Measurements from ENCODE around the gene ADAT1.

The ADAT1 gene

GRCh38 chr16:75572864-75573542, 50.1 kb downstream of the ADAT1 start:
- peaks cover 100% of the 10 kb centered on the region for H3K36me3 ChIP-seq
- no peak for TF ChIP-seq CTCF (IDR thresholded peaks at IDR 0.05)
- no peaks in the 10 kb centered on the region for H3K27me3 ChIP-seq
- H3K4me1 ChIP-seq (ENCODE audit: control insufficient read depth in 1 of 2, insufficient read depth in 1 of 2, low read depth in 1 of 2, low read length in 1 of 2): peaks cover 31 to 35% of the 10 kb centered on the region in 2 experiments
- H3K4me3 ChIP-seq (ENCODE audit: low read depth in 1 of 2, low read length in 1 of 2): no peak overlapping the region
- H3K9me3 ChIP-seq: no peaks in the 10 kb centered on the region
- H3K27ac ChIP-seq: no peak overlapping the region

DNA sequence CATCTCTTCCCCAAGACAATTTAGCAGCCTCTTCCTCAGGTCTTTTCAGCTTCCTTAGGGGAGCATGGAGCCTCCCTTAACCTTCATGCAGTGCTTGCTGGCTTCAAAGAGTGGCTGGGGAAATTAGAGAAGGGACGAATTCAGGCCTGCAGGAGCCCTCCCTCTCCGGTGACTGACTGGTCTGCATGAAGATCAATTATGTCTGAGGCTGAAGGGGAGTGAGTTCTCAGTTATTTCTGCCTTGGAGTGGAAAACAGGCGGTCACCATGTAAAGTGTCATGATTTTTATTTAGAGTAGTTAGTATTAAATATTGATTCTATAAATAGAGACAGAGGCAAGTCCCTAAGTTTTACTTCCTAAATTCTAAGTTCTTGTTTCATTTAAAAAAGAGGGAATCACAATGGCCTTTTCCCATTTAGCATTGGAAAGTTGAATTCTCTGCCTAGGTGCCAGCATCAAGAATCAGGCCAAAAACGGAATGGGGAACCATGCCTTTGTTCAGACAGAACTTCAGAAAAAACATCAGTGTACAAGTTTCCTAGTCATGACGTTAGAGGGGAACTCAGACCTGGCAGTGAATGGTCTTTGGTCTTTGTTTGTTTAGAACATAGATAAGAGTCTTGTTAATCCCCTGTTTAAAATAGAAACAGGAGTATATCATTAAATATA, 52.5 kb downstream of the ADAT1 start:
- peaks cover 52% of the 10 kb centered on the region in 2 experiments for H3K4me1 ChIP-seq (ENCODE audit: control insufficient read depth in 1 of 2, insufficient read depth in 1 of 2, low read depth in 1 of 2, low read length in 1 of 2)
- H3K4me3 ChIP-seq (ENCODE audit: low read depth in 1 of 2, low read length in 1 of 2): no peak overlapping the region
- no peaks in the 10 kb centered on the region for H3K9me3 ChIP-seq
- no peaks in the 10 kb centered on the region for H3K27me3 ChIP-seq
- no peak for TF ChIP-seq CTCF (IDR thresholded peaks at IDR 0.05)
- H3K36me3 ChIP-seq: peaks cover 83% of the 10 kb centered on the region
- peak overlapping the region; percentile 85 for H3K27ac ChIP-seq

- no peak for TF ChIP-seq CTCF (IDR thresholded peaks at IDR 0.05)
- Histone ChIP-seq H3K27me3 (peaks cover 16% of the 10 kb centered on the region), H3K9me3 (no peaks in the 10 kb centered on the region), H3K27ac (peak overlapping the region; percentile 85), H3K4me1 (ENCODE audit: control insufficient read depth in 1 of 2, insufficient read depth in 1 of 2, low read depth in 1 of 2, low read length in 1 of 2) (peaks cover 53 to 60% of the 10 kb centered on the region in 2 experiments), H3K4me3 (ENCODE audit: low read depth in 1 of 2, low read length in 1 of 2) (no peak overlapping the region), H3K36me3 (peaks cover 57% of the 10 kb centered on the region)
These were observed 55.2 kb downstream of the ADAT1 start for GRCh38 chr16:75567911-75568310.

GRCh38 chr16:75566758-75567255, 56.3 kb downstream of the ADAT1 start:
- Histone ChIP-seq H3K27ac (peak overlapping the region; percentile 85), H3K27me3 (peaks cover 26% of the 10 kb centered on the region), H3K9me3 (no peaks in the 10 kb centered on the region), H3K4me1 (ENCODE audit: control insufficient read depth in 1 of 2, insufficient read depth in 1 of 2, low read depth in 1 of 2, low read length in 1 of 2) (peaks cover 49 to 60% of the 10 kb centered on the region in 2 experiments), H3K36me3 (peaks cover 46% of the 10 kb centered on the region), H3K4me3 (ENCODE audit: low read depth in 1 of 2, low read length in 1 of 2) (peak overlapping the region; percentile 68 to 97)
- no peak for TF ChIP-seq CTCF (IDR thresholded peaks at IDR 0.05)

DNA sequence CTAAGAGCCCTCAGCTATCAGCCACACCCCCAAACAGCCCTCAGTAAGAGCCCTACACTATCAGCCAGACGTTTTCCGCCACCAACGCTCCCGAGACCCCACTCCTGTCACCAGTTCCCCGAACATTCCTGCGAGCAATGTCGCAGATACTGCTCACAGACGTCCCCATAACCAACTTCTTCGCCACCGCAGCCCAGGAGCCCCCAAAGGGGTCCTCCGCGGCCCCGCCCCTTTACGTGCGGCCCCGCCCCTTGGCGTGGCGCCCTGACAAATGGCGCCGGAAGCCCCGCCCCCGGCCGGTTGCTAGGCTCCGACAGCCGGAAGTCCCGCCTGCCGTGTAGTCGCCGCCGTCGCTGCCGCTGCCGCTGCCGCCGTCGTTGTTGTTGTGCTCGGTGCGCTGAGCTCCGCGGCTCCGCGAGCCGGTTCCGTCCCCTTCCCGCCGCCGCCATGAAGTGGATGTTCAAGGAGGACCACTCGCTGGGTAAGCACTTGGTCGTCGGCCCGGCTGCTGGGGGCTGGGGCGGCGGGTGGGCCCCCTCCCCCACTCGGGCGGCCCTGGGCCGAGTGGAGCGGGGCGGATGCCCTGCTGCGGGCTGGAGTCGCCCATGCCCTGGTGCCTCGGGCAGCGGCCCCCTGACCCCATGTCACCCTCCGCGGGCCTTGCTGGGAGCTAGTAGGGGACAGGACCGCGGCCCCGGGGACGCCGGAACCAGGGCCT, 56.9 kb downstream of the ADAT1 start, which contains the start of gene GABARAPL2:
GABARAPL2 (plus strand) TSS at position 340 of the 718 bp plus-strand sequence; CDS start at position 448, 108 bp downstream.
- peak within 1 kb of the TSS; percentile 68 to 97 for H3K4me3 ChIP-seq (ENCODE audit: low read depth in 1 of 2, low read length in 1 of 2)
- peak within 1 kb of the TSS; percentile 85 for H3K27ac ChIP-seq
- no peaks in the 10 kb centered on the region for H3K9me3 ChIP-seq
- peaks cover 49 to 60% of the 10 kb centered on the region in 2 experiments for H3K4me1 ChIP-seq (ENCODE audit: control insufficient read depth in 1 of 2, insufficient read depth in 1 of 2, low read depth in 1 of 2, low read length in 1 of 2)
- H3K27me3 ChIP-seq: peaks cover 27% of the 10 kb centered on the region
- TF ChIP-seq CTCF (IDR thresholded peaks at IDR 0.05): peak; percentile 22
- H3K36me3 ChIP-seq: peaks cover 40% of the 10 kb centered on the region
